ENCODE results near the gene MAPT.

The MAPT gene

GRCh38 chr17:46043606-46044005, 149.3 kb downstream of the MAPT start:
- Histone ChIP-seq H3K4me3 (ENCODE audit: low read depth, low read length) (no peak overlapping the region), H3K9me3 (ENCODE audit: control insufficient read depth, insufficient read depth, low read depth, low read length) (no peaks in the 10 kb centered on the region), H3K27ac (ENCODE audit: low read depth, low read length) (no peak overlapping the region), H3K36me3 (ENCODE audit: control insufficient read depth, insufficient read depth, low read length) (peaks cover 86% of the 10 kb centered on the region), H3K27me3 (ENCODE audit: control insufficient read depth, insufficient read depth, low read length) (no peaks in the 10 kb centered on the region), H3K4me1 (ENCODE audit: control insufficient read depth, insufficient read depth, low read length) (no peaks in the 10 kb centered on the region), H3K9ac (ENCODE audit: low read length) (no peak overlapping the region)

- Histone ChIP-seq H3K4me3 (ENCODE audit: low read depth, low read length) (no peak overlapping the region), H3K9ac (ENCODE audit: low read length) (no peak overlapping the region), H3K9me3 (ENCODE audit: control insufficient read depth, insufficient read depth, low read depth, low read length) (no peaks in the 10 kb centered on the region), H3K36me3 (ENCODE audit: control insufficient read depth, insufficient read depth, low read length) (peaks cover 85% of the 10 kb centered on the region), H3K27ac (ENCODE audit: low read depth, low read length) (no peak overlapping the region), H3K4me1 (ENCODE audit: control insufficient read depth, insufficient read depth, low read length) (no peaks in the 10 kb centered on the region), H3K27me3 (ENCODE audit: control insufficient read depth, insufficient read depth, low read length) (no peaks in the 10 kb centered on the region)
These were observed 150.1 kb downstream of the MAPT start for GRCh38 chr17:46044286-46044928.

DNA sequence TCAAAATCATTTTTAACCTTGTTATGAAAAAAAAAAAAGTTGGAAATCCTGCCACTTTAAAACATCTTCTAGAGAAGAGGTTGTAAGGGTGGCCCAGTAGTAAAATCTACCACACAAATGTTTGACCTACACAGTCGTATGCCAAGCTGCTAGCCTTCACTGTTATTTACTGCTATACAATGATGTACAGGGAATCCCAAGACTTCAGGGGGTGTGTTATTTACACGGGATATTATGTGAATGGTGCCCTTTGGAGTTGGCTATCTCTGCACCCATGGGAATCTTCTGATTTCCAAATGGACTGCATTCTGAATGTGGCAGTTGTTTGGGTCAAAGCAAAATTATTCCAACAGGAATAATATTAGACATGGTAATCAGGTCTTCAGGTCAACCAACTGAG, 150.6 kb downstream of the MAPT start:
- H3K36me3 ChIP-seq (ENCODE audit: control insufficient read depth, insufficient read depth, low read length): peaks cover 84% of the 10 kb centered on the region
- no peak overlapping the region for H3K27ac ChIP-seq (ENCODE audit: low read depth, low read length)
- no peak overlapping the region for H3K9ac ChIP-seq (ENCODE audit: low read length)
- no peaks in the 10 kb centered on the region for H3K4me1 ChIP-seq (ENCODE audit: control insufficient read depth, insufficient read depth, low read length)
- H3K27me3 ChIP-seq (ENCODE audit: control insufficient read depth, insufficient read depth, low read length): no peaks in the 10 kb centered on the region
- H3K4me3 ChIP-seq (ENCODE audit: low read depth, low read length): no peak overlapping the region
- H3K9me3 ChIP-seq (ENCODE audit: control insufficient read depth, insufficient read depth, low read depth, low read length): no peaks in the 10 kb centered on the region

DNA sequence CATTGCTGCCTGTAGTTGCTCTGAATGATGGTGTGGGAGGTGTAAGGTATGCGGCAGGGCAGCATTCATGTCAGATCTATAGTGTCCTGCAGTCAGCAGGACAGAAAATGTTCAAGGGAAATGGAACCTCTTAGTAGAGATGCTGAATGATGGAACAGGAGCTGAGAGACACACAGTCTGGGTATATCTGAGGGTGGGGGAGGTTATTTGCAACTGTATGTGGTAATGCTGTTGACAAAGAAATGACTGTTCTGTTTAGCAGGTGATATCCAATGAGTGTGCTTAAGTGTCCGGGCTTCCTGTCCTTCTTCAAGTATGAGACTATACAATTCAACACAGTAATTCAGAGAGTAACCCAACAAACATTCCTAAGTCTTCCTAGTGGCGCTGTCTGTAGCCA, 151.3 kb downstream of the MAPT start:
- Histone ChIP-seq H3K4me1 (ENCODE audit: control insufficient read depth, insufficient read depth, low read length) (no peaks in the 10 kb centered on the region), H3K4me3 (ENCODE audit: low read depth, low read length) (no peak overlapping the region), H3K9ac (ENCODE audit: low read length) (no peak overlapping the region), H3K27me3 (ENCODE audit: control insufficient read depth, insufficient read depth, low read length) (no peaks in the 10 kb centered on the region), H3K36me3 (ENCODE audit: control insufficient read depth, insufficient read depth, low read length) (peaks cover 84% of the 10 kb centered on the region), H3K27ac (ENCODE audit: low read depth, low read length) (no peak overlapping the region), H3K9me3 (ENCODE audit: control insufficient read depth, insufficient read depth, low read depth, low read length) (no peaks in the 10 kb centered on the region)

GRCh38 chr17:46046957-46047356, 152.6 kb downstream of the MAPT start:
- H3K9me3 ChIP-seq (ENCODE audit: control insufficient read depth, insufficient read depth, low read depth, low read length): no peaks in the 10 kb centered on the region
- no peak overlapping the region for H3K4me3 ChIP-seq (ENCODE audit: low read depth, low read length)
- no peaks in the 10 kb centered on the region for H3K4me1 ChIP-seq (ENCODE audit: control insufficient read depth, insufficient read depth, low read length)
- H3K27me3 ChIP-seq (ENCODE audit: control insufficient read depth, insufficient read depth, low read length): no peaks in the 10 kb centered on the region
- H3K36me3 ChIP-seq (ENCODE audit: control insufficient read depth, insufficient read depth, low read length): peaks cover 85% of the 10 kb centered on the region
- no peak overlapping the region for H3K27ac ChIP-seq (ENCODE audit: low read depth, low read length)
- no peak overlapping the region for H3K9ac ChIP-seq (ENCODE audit: low read length)

- no peak overlapping the region for H3K9ac ChIP-seq (ENCODE audit: low read length)
- no peaks in the 10 kb centered on the region for H3K9me3 ChIP-seq (ENCODE audit: control insufficient read depth, insufficient read depth, low read depth, low read length)
- H3K27ac ChIP-seq (ENCODE audit: low read depth, low read length): no peak overlapping the region
- H3K27me3 ChIP-seq (ENCODE audit: control insufficient read depth, insufficient read depth, low read length): no peaks in the 10 kb centered on the region
- H3K4me3 ChIP-seq (ENCODE audit: low read depth, low read length): no peak overlapping the region
- H3K36me3 ChIP-seq (ENCODE audit: control insufficient read depth, insufficient read depth, low read length): peaks cover 83% of the 10 kb centered on the region
- H3K4me1 ChIP-seq (ENCODE audit: control insufficient read depth, insufficient read depth, low read length): no peaks in the 10 kb centered on the region
These were observed 153.0 kb downstream of the MAPT start for GRCh38 chr17:46047398-46047797.

- H3K4me1 ChIP-seq (ENCODE audit: control insufficient read depth, insufficient read depth, low read length): no peaks in the 10 kb centered on the region
- peaks cover 79% of the 10 kb centered on the region for H3K36me3 ChIP-seq (ENCODE audit: control insufficient read depth, insufficient read depth, low read length)
- H3K27me3 ChIP-seq (ENCODE audit: control insufficient read depth, insufficient read depth, low read length): no peaks in the 10 kb centered on the region
- H3K4me3 ChIP-seq (ENCODE audit: low read depth, low read length): no peak overlapping the region
- no peak overlapping the region for H3K9ac ChIP-seq (ENCODE audit: low read length)
- H3K27ac ChIP-seq (ENCODE audit: low read depth, low read length): no peak overlapping the region
- no peaks in the 10 kb centered on the region for H3K9me3 ChIP-seq (ENCODE audit: control insufficient read depth, insufficient read depth, low read depth, low read length)
These were observed 153.5 kb downstream of the MAPT start for GRCh38 chr17:46047856-46048255.

- Histone ChIP-seq H3K27ac (ENCODE audit: low read depth, low read length) (no peak overlapping the region), H3K9ac (ENCODE audit: low read length) (no peak overlapping the region), H3K27me3 (ENCODE audit: control insufficient read depth, insufficient read depth, low read length) (no peaks in the 10 kb centered on the region), H3K9me3 (ENCODE audit: control insufficient read depth, insufficient read depth, low read depth, low read length) (no peaks in the 10 kb centered on the region), H3K36me3 (ENCODE audit: control insufficient read depth, insufficient read depth, low read length) (peaks cover 62% of the 10 kb centered on the region), H3K4me3 (ENCODE audit: low read depth, low read length) (no peak overlapping the region), H3K4me1 (ENCODE audit: control insufficient read depth, insufficient read depth, low read length) (no peaks in the 10 kb centered on the region)
These were observed 155.3 kb downstream of the MAPT start for GRCh38 chr17:46049656-46050055.

DNA sequence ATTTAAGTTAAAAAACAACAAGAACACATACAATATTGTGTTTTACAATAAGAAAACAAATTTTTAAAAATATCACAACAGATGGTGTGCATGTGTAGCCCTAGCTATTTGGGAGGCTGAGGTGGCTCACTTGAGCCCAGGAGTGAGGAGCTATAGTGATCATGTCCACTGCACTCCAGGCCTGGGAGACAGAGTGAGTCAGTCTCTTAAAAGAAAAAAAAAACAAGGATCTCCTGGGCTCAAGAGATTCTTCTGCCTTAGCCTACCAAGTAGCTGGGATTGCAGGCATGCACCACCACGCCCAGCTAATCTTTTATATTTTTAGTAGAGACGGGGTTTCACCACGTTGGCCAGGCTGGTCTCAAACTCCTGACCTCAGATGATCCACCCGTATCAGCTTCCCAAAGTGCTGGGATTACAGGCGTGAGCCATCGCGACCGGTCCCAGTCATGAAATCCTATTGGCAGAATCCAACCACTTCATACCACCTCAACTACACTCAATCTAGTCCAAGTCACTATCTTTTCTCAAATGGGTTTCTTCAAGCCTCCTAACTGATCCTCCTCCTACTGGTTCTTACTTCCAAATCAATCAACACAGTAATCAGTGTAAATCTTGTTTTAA, 159.7 kb downstream of the MAPT start:
- Histone ChIP-seq H3K4me3 (ENCODE audit: low read depth, low read length) (no peak overlapping the region), H3K9ac (ENCODE audit: low read length) (no peak overlapping the region), H3K4me1 (ENCODE audit: control insufficient read depth, insufficient read depth, low read length) (peaks cover 23% of the 10 kb centered on the region), H3K27ac (ENCODE audit: low read depth, low read length) (no peak overlapping the region), H3K27me3 (ENCODE audit: control insufficient read depth, insufficient read depth, low read length) (no peaks in the 10 kb centered on the region), H3K9me3 (ENCODE audit: control insufficient read depth, insufficient read depth, low read depth, low read length) (no peaks in the 10 kb centered on the region), H3K36me3 (ENCODE audit: control insufficient read depth, insufficient read depth, low read length) (peaks cover 38% of the 10 kb centered on the region)

- Histone ChIP-seq H3K9me3 (ENCODE audit: control insufficient read depth, insufficient read depth, low read depth, low read length) (no peaks in the 10 kb centered on the region), H3K27ac (ENCODE audit: low read depth, low read length) (peak overlapping the region; percentile 72), H3K36me3 (ENCODE audit: control insufficient read depth, insufficient read depth, low read length) (peaks cover 25% of the 10 kb centered on the region), H3K4me1 (ENCODE audit: control insufficient read depth, insufficient read depth, low read length) (peaks cover 23% of the 10 kb centered on the region), H3K27me3 (ENCODE audit: control insufficient read depth, insufficient read depth, low read length) (no peaks in the 10 kb centered on the region), H3K9ac (ENCODE audit: low read length) (peak overlapping the region; percentile 33), H3K4me3 (ENCODE audit: low read depth, low read length) (no peak overlapping the region)
These were observed 162.5 kb downstream of the MAPT start for GRCh38 chr17:46056800-46057304.

GRCh38 chr17:46057366-46057765, 163.0 kb downstream of the MAPT start:
- peak overlapping the region; percentile 72 for H3K27ac ChIP-seq (ENCODE audit: low read depth, low read length)
- H3K9ac ChIP-seq (ENCODE audit: low read length): no peak overlapping the region
- H3K4me3 ChIP-seq (ENCODE audit: low read depth, low read length): no peak overlapping the region
- H3K27me3 ChIP-seq (ENCODE audit: control insufficient read depth, insufficient read depth, low read length): no peaks in the 10 kb centered on the region
- peaks cover 22% of the 10 kb centered on the region for H3K36me3 ChIP-seq (ENCODE audit: control insufficient read depth, insufficient read depth, low read length)
- H3K4me1 ChIP-seq (ENCODE audit: control insufficient read depth, insufficient read depth, low read length): peaks cover 23% of the 10 kb centered on the region
- no peaks in the 10 kb centered on the region for H3K9me3 ChIP-seq (ENCODE audit: control insufficient read depth, insufficient read depth, low read depth, low read length)
